IMR-90 (cell line): ENCODE measurements around the gene MED26. TPM values are rescaled to one million over a fixed set of nuclear protein-coding genes. Genes with fewer than 3 reads are reported as not detected.

ENCODE experiments used
- ATAC-seq: fragments of 200-7000 bp; cut with Tn5 transposase; 2 replicates; pipeline ENCODE4 v1.9.1; 2020; ENCODE audit warnings: low read depth, mild to moderate bottlenecking, moderate library complexity
- BruUV-seq: library from RNA; stranded (reverse); fragments of 400-500 nt; replicated peaks from 2 replicates; lab custom pipeline; 2021; lab: Mats Ljungman, UMichigan
- CTCF ChIA-PET: fragments of 300-600 bp; formaldehyde crosslinking; extraction: SDS; loops from one replicate; lab custom pipeline; 2021; ENCODE audit warnings: antibody characterized with exemption; lab: Yijun Ruan, JAX
- POLR2A ChIA-PET: fragments of 300-600 bp; sonication (Branson Sonifier 250); formaldehyde crosslinking; loops from one replicate; lab custom pipeline; 2022; ENCODE audit warnings: antibody characterized with exemption; ENCODE audit not compliant: unreplicated experiment; lab: Charles Lee
- DNase-seq: peaks from one replicate; pipeline ENCODE4 v3.0.0; 2013
- H2AFZ ChIP-seq: replicated peaks from 2 replicates; pipeline ENCODE3; 2013; ENCODE audit warnings: low read length, mild to moderate bottlenecking; ENCODE audit not compliant: poor library complexity
- H2AK5ac ChIP-seq: 2 replicates; pipeline ENCODE4 v1.6.1; 2013; ENCODE audit warnings: low read depth, low read length, inconsistent platforms
- H2AK9ac ChIP-seq: replicated peaks from 2 replicates; pipeline ENCODE3; 2013; ENCODE audit warnings: mild to moderate bottlenecking, low read depth, low read length, moderate library complexity; ENCODE audit not compliant: poor library complexity
- H2BK120ac ChIP-seq: 2 replicates; pipeline ENCODE4 v1.6.1; 2013; ENCODE audit warnings: low read depth, low read length, inconsistent platforms
- H2BK15ac ChIP-seq: 3 replicates; pipeline ENCODE4 v1.6.1; 2013; ENCODE audit warnings: low read depth, low read length, inconsistent platforms
- H2BK20ac ChIP-seq: 2 replicates; pipeline ENCODE4 v1.6.1; 2013; ENCODE audit warnings: low read depth, mild to moderate bottlenecking, inconsistent platforms, low read length, moderate library complexity
- H2BK5ac ChIP-seq: 2 replicates; pipeline ENCODE4 v1.6.1; 2013; ENCODE audit warnings: mild to moderate bottlenecking, low read depth, low read length, inconsistent platforms; ENCODE audit not compliant: poor library complexity, severe bottlenecking
- H3K14ac ChIP-seq: replicated peaks from 2 replicates; pipeline ENCODE4 v1.6.1; 2013; ENCODE audit warnings: low read depth, low read length, inconsistent platforms
- H3K18ac ChIP-seq: 2 replicates; pipeline ENCODE4 v1.6.1; 2013; ENCODE audit warnings: low read depth, low read length, control low read depth
- H3K23ac ChIP-seq: 2 replicates; pipeline ENCODE4 v1.6.1; 2013; ENCODE audit warnings: low read depth, low read length, inconsistent platforms
- H3K27ac ChIP-seq: 2 replicates; pipeline ENCODE4 v1.5.1; 2013; ENCODE audit warnings: mild to moderate bottlenecking, control low read depth, low read length; ENCODE audit not compliant: insufficient read depth
- H3K27me3 ChIP-seq: 2 replicates; pipeline ENCODE4 v1.6.1; 2013; ENCODE audit warnings: low read length; ENCODE audit not compliant: control insufficient read depth, insufficient read depth
- H3K36me3 ChIP-seq: 2 replicates; pipeline ENCODE4 v1.6.1; 2013; ENCODE audit warnings: low read length, mixed read lengths; ENCODE audit not compliant: control insufficient read depth, insufficient read depth
- H3K4ac ChIP-seq: 2 replicates; pipeline ENCODE4 v1.6.1; 2013; ENCODE audit warnings: low read depth, low read length, inconsistent platforms
- H3K4me1 ChIP-seq: 2 replicates; pipeline ENCODE4 v1.6.1; 2013; ENCODE audit warnings: low read length, mixed read lengths; ENCODE audit not compliant: control insufficient read depth, insufficient read depth
- H3K4me2 ChIP-seq: 2 replicates; pipeline ENCODE4 v1.6.1; 2013; ENCODE audit warnings: low read depth, mild to moderate bottlenecking, control low read depth, low read length, moderate library complexity
- H3K4me3 ChIP-seq: 2 replicates; pipeline ENCODE4 v1.5.1; 2013; ENCODE audit warnings: low read depth, mild to moderate bottlenecking, control low read depth, low read length, moderate library complexity; ENCODE audit not compliant: insufficient read depth
- H3K56ac ChIP-seq: 2 replicates; pipeline ENCODE4 v1.6.1; 2013; ENCODE audit warnings: low read length, inconsistent platforms; ENCODE audit not compliant: insufficient read depth; ENCODE audit errors: extremely low read depth
- H3K79me1 ChIP-seq, 2 experiments: 2 replicates each; pipeline ENCODE4 v1.6.1; 2013; ENCODE audit warnings: low read length in 2 of 2, inconsistent platforms in 1 of 2, low read depth in 1 of 2
- H3K9ac ChIP-seq: 2 replicates; pipeline ENCODE4 v1.6.1; 2013; ENCODE audit warnings: low read depth, low read length, control low read depth
- H3K9me1 ChIP-seq: 2 replicates; pipeline ENCODE4 v1.6.1; 2013; ENCODE audit warnings: low read length, inconsistent platforms; ENCODE audit not compliant: insufficient read depth
- H3K9me3 ChIP-seq: 2 replicates; pipeline ENCODE4 v1.6.1; 2013; ENCODE audit warnings: low read length; ENCODE audit not compliant: control insufficient read depth, insufficient read depth
- H4K20me1 ChIP-seq: 2 replicates; pipeline ENCODE4 v1.6.1; 2013; ENCODE audit warnings: low read length, inconsistent platforms; ENCODE audit not compliant: insufficient read depth
- H4K5ac ChIP-seq: 2 replicates; pipeline ENCODE4 v1.6.1; 2013; ENCODE audit warnings: mild to moderate bottlenecking, low read depth, low read length, control low read depth
- H4K8ac ChIP-seq, 2 experiments: 2 replicates each; pipeline ENCODE4 v1.6.1; 2013; ENCODE audit warnings: low read depth in 2 of 2, low read length in 2 of 2, control low read depth in 1 of 2, inconsistent platforms in 1 of 2
- H4K91ac ChIP-seq: 2 replicates; pipeline ENCODE4 v1.6.1; 2013; ENCODE audit warnings: low read depth, low read length, inconsistent platforms; ENCODE audit not compliant: insufficient read depth
- BHLHE40 ChIP-seq: fragments of 150-350 bp; IDR thresholded peaks from 2 replicates; pipeline ENCODE4 v1.6.1; 2016; ENCODE audit warnings: mild to moderate bottlenecking, low read depth, low read length
- CEBPB ChIP-seq: IDR thresholded peaks from 2 replicates; pipeline ENCODE4 v1.6.1; 2012; ENCODE audit warnings: low read depth, low read length, improper control_type of control experiment
- CHD1 ChIP-seq: IDR thresholded peaks from 2 replicates; pipeline ENCODE4 v1.6.1; 2012; ENCODE audit warnings: low read depth, low read length, improper control_type of control experiment
- FOS ChIP-seq: fragments of 150-350 bp; IDR thresholded peaks from 2 replicates; pipeline ENCODE4 v1.6.1; 2016; ENCODE audit warnings: low read depth, low read length
- MAFK ChIP-seq: IDR thresholded peaks from 2 replicates; pipeline ENCODE4 v1.6.1; 2012; ENCODE audit warnings: low read depth, low read length, improper control_type of control experiment
- MAZ ChIP-seq: IDR thresholded peaks from 2 replicates; pipeline ENCODE4 v1.6.1; 2012; ENCODE audit warnings: low read depth, mild to moderate bottlenecking, low read length, improper control_type of control experiment, moderate library complexity, borderline replicate concordance
- MXI1 ChIP-seq: IDR thresholded peaks from 2 replicates; pipeline ENCODE4 v1.6.1; 2012; ENCODE audit warnings: low read depth, mild to moderate bottlenecking, low read length, moderate library complexity, borderline replicate concordance
- NFE2L2 ChIP-seq: fragments of 150-350 bp; IDR thresholded peaks from 2 replicates; pipeline ENCODE4 v1.6.1; 2016; ENCODE audit warnings: low read depth, mild to moderate bottlenecking, low read length
- POLR2A ChIP-seq: IDR thresholded peaks from 2 replicates; pipeline ENCODE4 v1.6.1; 2012; ENCODE audit warnings: mild to moderate bottlenecking, low read depth, low read length
- RAD21 ChIP-seq: IDR thresholded peaks from 2 replicates; pipeline ENCODE4 v1.6.1; 2012; ENCODE audit warnings: low read length, improper control_type of control experiment
- RFX5 ChIP-seq: IDR thresholded peaks from 2 replicates; pipeline ENCODE4 v1.8.0; 2012; ENCODE audit warnings: low read depth, mild to moderate bottlenecking, low read length, moderate library complexity
- SMC3 ChIP-seq: fragments of 150-350 bp; IDR thresholded peaks from 2 replicates; pipeline ENCODE4 v1.6.1; 2016; ENCODE audit warnings: low read depth, mild to moderate bottlenecking, antibody characterized with exemption, low read length, moderate library complexity
- WGBS, 2 experiments: methylation state at CpG; one replicate each; pipeline versions ENCODE4 v1.1.5 to v1.1.7; 2013; ENCODE audit warnings: missing lambda C conversion rate in 2 of 2; ENCODE audit not compliant: insufficient read length in 1 of 2; ENCODE audit errors: extremely low coverage in 2 of 2; 5-methylcytosine and 5-hydroxymethylcytosine counted together
- dilution Hi-C: fragments of 300-500 bp; cut with HindIII; formaldehyde crosslinking; loops from one replicate; pipeline ENCODE4 v1.14.3; 2018; ENCODE audit warnings: low sequenced_read_pairs; ENCODE audit not compliant: unreplicated experiment
- in situ Hi-C: fragments of 300-500 bp; cut with MboI; formaldehyde crosslinking; loops from 3 replicates; pipeline ENCODE4 v1.14.3; 2019; ENCODE audit warnings: low sequenced_read_pairs, inconsistent platforms, mixed read lengths
- intact Hi-C: fragments of 100-400 bp; cut with micrococcal nuclease; formaldehyde crosslinking; loops from 2 replicates; pipeline ENCODE4 v1.10.0; 2022
- polyA plus RNA-seq, 3 experiments: library from polyadenylated mRNA; depleted of rRNA; stranded (reverse); fragments of >200 nt; gene quantifications; 2 replicates each; pipeline ENCODE4 v1.2.3, GENCODE V29; 2012; ENCODE audit warnings: low replicate concordance in 1 of 3
- total RNA-seq: library from RNA; depleted of rRNA; stranded (reverse); fragments of >200 nt; gene quantifications from 2 replicates; pipeline ENCODE4 v1.2.3, GENCODE V29; 2012
- TF ChIP-seq, protein P1 (sequence below): conservative IDR thresholded peaks from 2 replicates; pipeline ENCODE4 v1.5.1; 2012; ENCODE audit warnings: mild to moderate bottlenecking, low read depth, low read length, improper control_type of control experiment
- TF ChIP-seq, protein P2 (sequence below): fragments of 150-350 bp; IDR thresholded peaks from 2 replicates; pipeline ENCODE4 v1.6.1; 2017; ENCODE audit warnings: mild to moderate bottlenecking, antibody characterized with exemption, low read length, low read depth

Gene MED26
- total and polyA plus RNA-seq, 2 of the 4 experiments (the other 2 are of a cell fraction) = 2.0 to 4.0 TPM

GRCh38 chr19:16582486-16583261 lies 45.3 kb downstream of the MED26 start:
- no peak overlapping the region for H3K27ac ChIP-seq
- peaks cover 26% of the 10 kb centered on the region for H3K4me1 ChIP-seq
- whole genome bisulfite sequencing, 2 experiments = 89% methylated on average over 7 of the region's 10 CpGs; no CpG with 5 or more reads in 1 of the 2 experiments
- BruUV-seq = no TSS peak
- no peak overlapping the region for H2BK20ac ChIP-seq
- peaks cover 42% of the 10 kb centered on the region for H3K9me1 ChIP-seq
- no peak overlapping the region for H2AK5ac ChIP-seq
- no peak overlapping the region for H4K91ac ChIP-seq
- no peak overlapping the region for H2AFZ ChIP-seq
- no peak overlapping the region for H3K18ac ChIP-seq
- no peak overlapping the region for H3K4me3 ChIP-seq
- peaks cover 11% of the 10 kb centered on the region; the same call in 1 of the 2 replicates for H3K36me3 ChIP-seq
- H3K14ac ChIP-seq = no peak overlapping the region
- H2BK5ac ChIP-seq = no peak overlapping the region
- in situ Hi-C loops = loop anchor here (5.0 kb wide), 1 partner anchor 45 kb away; the partner anchor contains the start of gene MED26
- H3K9me3 ChIP-seq = no peaks in the 10 kb centered on the region
- dilution Hi-C loops = no loop called here
- H3K27me3 ChIP-seq = no peaks in the 10 kb centered on the region
- H2BK120ac ChIP-seq = no peak overlapping the region
- no peak for TF ChIP-seq MXI1
- no peak for TF ChIP-seq CEBPB
- TF ChIP-seq MAZ = no peak
- TF ChIP-seq NFE2L2 = no peak
- TF ChIP-seq RFX5 = no peak
- TF ChIP-seq, protein P1, sequence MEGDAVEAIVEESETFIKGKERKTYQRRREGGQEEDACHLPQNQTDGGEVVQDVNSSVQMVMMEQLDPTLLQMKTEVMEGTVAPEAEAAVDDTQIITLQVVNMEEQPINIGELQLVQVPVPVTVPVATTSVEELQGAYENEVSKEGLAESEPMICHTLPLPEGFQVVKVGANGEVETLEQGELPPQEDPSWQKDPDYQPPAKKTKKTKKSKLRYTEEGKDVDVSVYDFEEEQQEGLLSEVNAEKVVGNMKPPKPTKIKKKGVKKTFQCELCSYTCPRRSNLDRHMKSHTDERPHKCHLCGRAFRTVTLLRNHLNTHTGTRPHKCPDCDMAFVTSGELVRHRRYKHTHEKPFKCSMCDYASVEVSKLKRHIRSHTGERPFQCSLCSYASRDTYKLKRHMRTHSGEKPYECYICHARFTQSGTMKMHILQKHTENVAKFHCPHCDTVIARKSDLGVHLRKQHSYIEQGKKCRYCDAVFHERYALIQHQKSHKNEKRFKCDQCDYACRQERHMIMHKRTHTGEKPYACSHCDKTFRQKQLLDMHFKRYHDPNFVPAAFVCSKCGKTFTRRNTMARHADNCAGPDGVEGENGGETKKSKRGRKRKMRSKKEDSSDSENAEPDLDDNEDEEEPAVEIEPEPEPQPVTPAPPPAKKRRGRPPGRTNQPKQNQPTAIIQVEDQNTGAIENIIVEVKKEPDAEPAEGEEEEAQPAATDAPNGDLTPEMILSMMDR = no peak
- no peak for TF ChIP-seq FOS
- no peak for TF ChIP-seq BHLHE40
- no peak for TF ChIP-seq MAFK
- no peak for TF ChIP-seq CHD1
- TF ChIP-seq, protein P2, sequence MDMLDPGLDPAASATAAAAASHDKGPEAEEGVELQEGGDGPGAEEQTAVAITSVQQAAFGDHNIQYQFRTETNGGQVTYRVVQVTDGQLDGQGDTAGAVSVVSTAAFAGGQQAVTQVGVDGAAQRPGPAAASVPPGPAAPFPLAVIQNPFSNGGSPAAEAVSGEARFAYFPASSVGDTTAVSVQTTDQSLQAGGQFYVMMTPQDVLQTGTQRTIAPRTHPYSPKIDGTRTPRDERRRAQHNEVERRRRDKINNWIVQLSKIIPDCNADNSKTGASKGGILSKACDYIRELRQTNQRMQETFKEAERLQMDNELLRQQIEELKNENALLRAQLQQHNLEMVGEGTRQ = no peak
- no peak for TF ChIP-seq SMC3
- no peak for TF ChIP-seq RAD21
- no peak for TF ChIP-seq POLR2A
- peaks cover 43 to 97% of the 10 kb centered on the region in 2 experiments for H3K79me1 ChIP-seq
- H3K23ac ChIP-seq = no peak overlapping the region
- ChIA-PET CTCF (no interaction called here), POLR2A (no interaction called here)
- no peak overlapping the region for H4K8ac ChIP-seq
- H2BK15ac ChIP-seq = no peak overlapping the region
- peaks cover 97% of the 10 kb centered on the region for H4K20me1 ChIP-seq
- no peak overlapping the region for H3K4me2 ChIP-seq
- ATAC-seq (no peak), DNase-seq (no peak)
- no peak overlapping the region for H3K9ac ChIP-seq
- peak overlapping the region; percentile 84 for H2AK9ac ChIP-seq
- no peak overlapping the region for H3K56ac ChIP-seq
- intact Hi-C loops = no loop called here
- no peak overlapping the region for H4K5ac ChIP-seq
- H3K4ac ChIP-seq = no peak overlapping the region
